ENCODE results near the gene GTPBP4. TPM values are rescaled to one million over a fixed set of nuclear protein-coding genes. Genes with fewer than 3 reads are reported as not detected.
A peak's percentile ranks its signal among the peaks of the same experiment; 100 is the strongest.

The GTPBP4 gene
- total and polyA plus RNA-seq, 9 of the 15 experiments (the other 6 are each of a cell fraction or from before 2014, with no cell fraction given) = 79.0 to 155 (median 128) TPM

DNA sequence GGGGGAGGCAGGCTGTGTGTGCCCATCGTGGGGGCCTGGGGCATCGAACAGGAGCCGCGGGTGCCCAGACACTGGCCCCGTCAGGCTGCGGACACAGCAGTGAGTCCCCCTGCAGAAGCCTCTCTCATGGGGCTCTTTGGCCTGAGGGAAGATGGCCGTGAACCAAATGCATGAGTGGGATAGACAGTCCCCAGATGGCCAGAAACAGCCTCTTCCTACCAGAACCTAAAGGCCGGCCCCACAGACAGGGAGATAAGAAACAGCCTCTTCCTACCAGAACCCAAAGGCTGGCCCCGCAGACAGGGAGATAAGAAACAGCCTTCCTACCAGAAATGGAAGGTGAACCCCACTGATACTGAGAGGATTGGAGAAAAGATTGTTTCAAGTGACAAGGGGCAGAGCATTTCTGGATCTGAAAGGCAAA, 20.8 kb downstream of the GTPBP4 start (continued):
- TF ChIP-seq, protein P1, sequence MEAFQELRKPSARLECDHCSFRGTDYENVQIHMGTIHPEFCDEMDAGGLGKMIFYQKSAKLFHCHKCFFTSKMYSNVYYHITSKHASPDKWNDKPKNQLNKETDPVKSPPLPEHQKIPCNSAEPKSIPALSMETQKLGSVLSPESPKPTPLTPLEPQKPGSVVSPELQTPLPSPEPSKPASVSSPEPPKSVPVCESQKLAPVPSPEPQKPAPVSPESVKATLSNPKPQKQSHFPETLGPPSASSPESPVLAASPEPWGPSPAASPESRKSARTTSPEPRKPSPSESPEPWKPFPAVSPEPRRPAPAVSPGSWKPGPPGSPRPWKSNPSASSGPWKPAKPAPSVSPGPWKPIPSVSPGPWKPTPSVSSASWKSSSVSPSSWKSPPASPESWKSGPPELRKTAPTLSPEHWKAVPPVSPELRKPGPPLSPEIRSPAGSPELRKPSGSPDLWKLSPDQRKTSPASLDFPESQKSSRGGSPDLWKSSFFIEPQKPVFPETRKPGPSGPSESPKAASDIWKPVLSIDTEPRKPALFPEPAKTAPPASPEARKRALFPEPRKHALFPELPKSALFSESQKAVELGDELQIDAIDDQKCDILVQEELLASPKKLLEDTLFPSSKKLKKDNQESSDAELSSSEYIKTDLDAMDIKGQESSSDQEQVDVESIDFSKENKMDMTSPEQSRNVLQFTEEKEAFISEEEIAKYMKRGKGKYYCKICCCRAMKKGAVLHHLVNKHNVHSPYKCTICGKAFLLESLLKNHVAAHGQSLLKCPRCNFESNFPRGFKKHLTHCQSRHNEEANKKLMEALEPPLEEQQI (IDR thresholded peaks at IDR 0.05) = peak; percentile 39; the same call in 1 of the 2 replicates
- TF ChIP-seq MAZ (CRISPR knock-in tag; conservative IDR thresholded peaks at IDR 0.05 in 1 of 2, IDR thresholded peaks at IDR 0.05 in 1 of 2) (peak in 1 of 2 experiments; percentile 17; a peak in 1 of 4 replicates), PML (IDR thresholded peaks at IDR 0.05; ENCODE audit: low read length) (peak; percentile 34; the same call in 1 of the 2 replicates), CHD1 (IDR thresholded peaks at IDR 0.05; ENCODE audit: low read length) (no peak), DPF2 (IDR thresholded peaks at IDR 0.05) (peak; percentile 82), MIER1 (IDR thresholded peaks at IDR 0.05; ENCODE audit: low read depth) (peak; percentile 95), DMBX1 (CRISPR knock-in tag; IDR thresholded peaks at IDR 0.05; ENCODE audit: borderline replicate concordance) (peak; percentile 59; the same call in 1 of the 2 replicates), SMAD4 (CRISPR knock-in tag; conservative IDR thresholded peaks at IDR 0.05) (peak; percentile 97), KAT2B (IDR thresholded peaks at IDR 0.05; ENCODE audit: low read depth, low read length) (no peak), RBFOX2 (IDR thresholded peaks at IDR 0.05; ENCODE audit: low read depth, low read length) (0 out of 2 replicates have a peak, but pooled peaks have one; percentile 25), CTBP1 (IDR thresholded peaks at IDR 0.05; ENCODE audit: borderline replicate concordance) (peak; percentile 17; the same call in 1 of the 2 replicates)
- TF ChIP-seq, protein P2, sequence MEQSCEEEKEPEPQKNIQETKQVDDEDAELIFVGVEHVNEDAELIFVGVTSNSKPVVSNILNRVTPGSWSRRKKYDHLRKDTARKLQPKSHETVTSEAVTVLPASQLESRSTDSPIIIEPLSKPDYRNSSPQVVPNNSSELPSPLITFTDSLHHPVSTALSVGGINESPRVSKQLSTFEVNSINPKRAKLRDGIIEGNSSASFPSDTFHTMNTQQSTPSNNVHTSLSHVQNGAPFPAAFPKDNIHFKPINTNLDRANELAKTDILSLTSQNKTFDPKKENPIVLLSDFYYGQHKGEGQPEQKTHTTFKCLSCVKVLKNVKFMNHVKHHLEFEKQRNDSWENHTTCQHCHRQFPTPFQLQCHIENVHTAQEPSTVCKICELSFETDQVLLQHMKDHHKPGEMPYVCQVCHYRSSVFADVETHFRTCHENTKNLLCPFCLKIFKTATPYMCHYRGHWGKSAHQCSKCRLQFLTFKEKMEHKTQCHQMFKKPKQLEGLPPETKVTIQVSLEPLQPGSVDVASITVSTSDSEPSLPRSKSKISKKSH (CRISPR knock-in tag; IDR thresholded peaks at IDR 0.05) = no peak
- TF ChIP-seq, protein P3, sequence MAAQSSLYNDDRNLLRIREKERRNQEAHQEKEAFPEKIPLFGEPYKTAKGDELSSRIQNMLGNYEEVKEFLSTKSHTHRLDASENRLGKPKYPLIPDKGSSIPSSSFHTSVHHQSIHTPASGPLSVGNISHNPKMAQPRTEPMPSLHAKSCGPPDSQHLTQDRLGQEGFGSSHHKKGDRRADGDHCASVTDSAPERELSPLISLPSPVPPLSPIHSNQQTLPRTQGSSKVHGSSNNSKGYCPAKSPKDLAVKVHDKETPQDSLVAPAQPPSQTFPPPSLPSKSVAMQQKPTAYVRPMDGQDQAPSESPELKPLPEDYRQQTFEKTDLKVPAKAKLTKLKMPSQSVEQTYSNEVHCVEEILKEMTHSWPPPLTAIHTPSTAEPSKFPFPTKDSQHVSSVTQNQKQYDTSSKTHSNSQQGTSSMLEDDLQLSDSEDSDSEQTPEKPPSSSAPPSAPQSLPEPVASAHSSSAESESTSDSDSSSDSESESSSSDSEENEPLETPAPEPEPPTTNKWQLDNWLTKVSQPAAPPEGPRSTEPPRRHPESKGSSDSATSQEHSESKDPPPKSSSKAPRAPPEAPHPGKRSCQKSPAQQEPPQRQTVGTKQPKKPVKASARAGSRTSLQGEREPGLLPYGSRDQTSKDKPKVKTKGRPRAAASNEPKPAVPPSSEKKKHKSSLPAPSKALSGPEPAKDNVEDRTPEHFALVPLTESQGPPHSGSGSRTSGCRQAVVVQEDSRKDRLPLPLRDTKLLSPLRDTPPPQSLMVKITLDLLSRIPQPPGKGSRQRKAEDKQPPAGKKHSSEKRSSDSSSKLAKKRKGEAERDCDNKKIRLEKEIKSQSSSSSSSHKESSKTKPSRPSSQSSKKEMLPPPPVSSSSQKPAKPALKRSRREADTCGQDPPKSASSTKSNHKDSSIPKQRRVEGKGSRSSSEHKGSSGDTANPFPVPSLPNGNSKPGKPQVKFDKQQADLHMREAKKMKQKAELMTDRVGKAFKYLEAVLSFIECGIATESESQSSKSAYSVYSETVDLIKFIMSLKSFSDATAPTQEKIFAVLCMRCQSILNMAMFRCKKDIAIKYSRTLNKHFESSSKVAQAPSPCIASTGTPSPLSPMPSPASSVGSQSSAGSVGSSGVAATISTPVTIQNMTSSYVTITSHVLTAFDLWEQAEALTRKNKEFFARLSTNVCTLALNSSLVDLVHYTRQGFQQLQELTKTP (IDR thresholded peaks at IDR 0.05; ENCODE audit: low read depth in 1 of 2, partially characterized antibody in 2 of 2) = no peak
- TF ChIP-seq, protein P4, sequence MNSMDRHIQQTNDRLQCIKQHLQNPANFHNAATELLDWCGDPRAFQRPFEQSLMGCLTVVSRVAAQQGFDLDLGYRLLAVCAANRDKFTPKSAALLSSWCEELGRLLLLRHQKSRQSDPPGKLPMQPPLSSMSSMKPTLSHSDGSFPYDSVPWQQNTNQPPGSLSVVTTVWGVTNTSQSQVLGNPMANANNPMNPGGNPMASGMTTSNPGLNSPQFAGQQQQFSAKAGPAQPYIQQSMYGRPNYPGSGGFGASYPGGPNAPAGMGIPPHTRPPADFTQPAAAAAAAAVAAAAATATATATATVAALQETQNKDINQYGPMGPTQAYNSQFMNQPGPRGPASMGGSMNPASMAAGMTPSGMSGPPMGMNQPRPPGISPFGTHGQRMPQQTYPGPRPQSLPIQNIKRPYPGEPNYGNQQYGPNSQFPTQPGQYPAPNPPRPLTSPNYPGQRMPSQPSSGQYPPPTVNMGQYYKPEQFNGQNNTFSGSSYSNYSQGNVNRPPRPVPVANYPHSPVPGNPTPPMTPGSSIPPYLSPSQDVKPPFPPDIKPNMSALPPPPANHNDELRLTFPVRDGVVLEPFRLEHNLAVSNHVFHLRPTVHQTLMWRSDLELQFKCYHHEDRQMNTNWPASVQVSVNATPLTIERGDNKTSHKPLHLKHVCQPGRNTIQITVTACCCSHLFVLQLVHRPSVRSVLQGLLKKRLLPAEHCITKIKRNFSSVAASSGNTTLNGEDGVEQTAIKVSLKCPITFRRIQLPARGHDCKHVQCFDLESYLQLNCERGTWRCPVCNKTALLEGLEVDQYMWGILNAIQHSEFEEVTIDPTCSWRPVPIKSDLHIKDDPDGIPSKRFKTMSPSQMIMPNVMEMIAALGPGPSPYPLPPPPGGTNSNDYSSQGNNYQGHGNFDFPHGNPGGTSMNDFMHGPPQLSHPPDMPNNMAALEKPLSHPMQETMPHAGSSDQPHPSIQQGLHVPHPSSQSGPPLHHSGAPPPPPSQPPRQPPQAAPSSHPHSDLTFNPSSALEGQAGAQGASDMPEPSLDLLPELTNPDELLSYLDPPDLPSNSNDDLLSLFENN (IDR thresholded peaks at IDR 0.05; ENCODE audit: low read depth in 2 of 2, low read length in 2 of 2) = peak in 1 of 2 experiments; percentile 49; a peak in 1 of 4 replicates

Measured in K562 (cell line).